ENCODE data around the gene EHF. TPM values are rescaled to one million over a fixed set of nuclear protein-coding genes. Genes with fewer than 3 reads are reported as not detected.

EHF gene
- total and polyA plus RNA-seq, 9 of the 15 experiments (the other 6 are each of a cell fraction or from before 2014, with no cell fraction given): 0.04 to 0.54 (median 0.37) TPM

DNA sequence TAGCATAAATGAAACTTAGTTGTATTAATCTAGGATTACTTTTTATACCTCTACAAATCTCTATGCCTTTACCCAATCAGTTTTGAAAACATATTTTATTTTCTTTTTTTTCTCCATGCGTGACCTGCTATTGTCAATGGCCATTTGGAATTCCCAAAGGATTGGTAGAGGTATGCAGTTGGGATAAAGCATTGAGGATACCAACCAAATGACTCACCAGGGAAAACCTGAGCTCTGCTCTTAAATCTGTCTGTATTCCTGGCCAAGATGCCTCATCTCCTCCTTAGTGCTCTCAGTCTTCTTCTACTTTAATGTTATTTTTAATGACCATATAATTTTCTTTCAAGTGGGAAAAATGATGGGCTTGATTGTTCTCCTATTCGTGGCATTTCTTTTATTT lies 61.9 kb downstream of the EHF start:
- Histone ChIP-seq H3K36me3 (ENCODE audit: control insufficient read depth, insufficient read depth, low read length) (no peaks in the 10 kb centered on the region), H3K9me3 (replicated peaks; ENCODE audit: control insufficient read depth, insufficient read depth, low read depth, low read length) (no peaks in the 10 kb centered on the region), H3K4me2 (ENCODE audit: insufficient read depth, low read length) (no peak overlapping the region), H4K20me1 (replicated peaks; ENCODE audit: control insufficient read depth, insufficient read depth, low read length) (no peaks in the 10 kb centered on the region), H3K9ac (ENCODE audit: insufficient read depth in 1 of 2, low read depth in 2 of 2, low read length in 2 of 2) (no peak overlapping the region), H3K4me3 (no peak overlapping the region), H3K4me1 (replicated peaks in 1 of 2; ENCODE audit: control insufficient read depth in 2 of 2, insufficient read depth in 2 of 2, low read length in 2 of 2) (no peaks in the 10 kb centered on the region; a peak in 3 of 5 replicates), H3K79me2 (ENCODE audit: control insufficient read depth, insufficient read depth, low read length) (no peaks in the 10 kb centered on the region), H3K9me1 (ENCODE audit: control insufficient read depth, insufficient read depth, low read length) (no peaks in the 10 kb centered on the region), H3K27ac (ENCODE audit: extremely low read depth, low read depth, low read length) (no peak overlapping the region), H2AFZ (ENCODE audit: low read depth, low read length) (no peak overlapping the region), H3K27me3 (ENCODE audit: control insufficient read depth in 2 of 2, insufficient read depth in 2 of 2, low read length in 2 of 2) (no peaks in the 10 kb centered on the region)
- ATAC-seq (no peak), FAIRE-seq (no peak), DNase-seq (ENCODE audit: extremely low read depth in 1 of 4, low spot score in 3 of 4) (no peak)
- POLR2A ChIA-PET: no interaction called here
- intact Hi-C loops (cut with micrococcal nuclease): no loop called here
- CTCF ChIA-PET (ENCODE audit: low intra/inter-chr PET ratio): no interaction called here
- WGBS (ENCODE audit: insufficient coverage, low coverage, missing lambda C conversion rate): 28% methylated on average over 2 of the region's 2 CpGs
- in situ Hi-C loops (cut with MboI): no loop called here
- no TSS peak for BruUV-seq (replicated peaks)
- TF ChIP-seq NELFE (IDR thresholded peaks at IDR 0.05; ENCODE audit: insufficient read depth, insufficient read length): no peak
- no peak for TF ChIP-seq JUN (IDR thresholded peaks at IDR 0.05; ENCODE audit: borderline replicate concordance, low read depth, low read length)
- no peak for TF ChIP-seq JUN (CRISPR knock-in tag; IDR thresholded peaks at IDR 0.05; ENCODE audit: borderline replicate concordance)
- no peak for TF ChIP-seq POLR2A (conservative IDR thresholded peaks at IDR 0.05)
- no peak for TF ChIP-seq TCF3 (CRISPR knock-in tag; IDR thresholded peaks at IDR 0.05)
- no peak for TF ChIP-seq TSC22D4 (tag; IDR thresholded peaks at IDR 0.05)
- TF ChIP-seq SMAD4 (CRISPR knock-in tag; conservative IDR thresholded peaks at IDR 0.05): no peak
- no peak for TF ChIP-seq ZBTB34 (CRISPR knock-in tag; IDR thresholded peaks at IDR 0.05)
- no peak for TF ChIP-seq PCBP2 (IDR thresholded peaks at IDR 0.05; ENCODE audit: low read depth, low read length, poor library complexity, severe bottlenecking)
- TF ChIP-seq, protein P1, sequence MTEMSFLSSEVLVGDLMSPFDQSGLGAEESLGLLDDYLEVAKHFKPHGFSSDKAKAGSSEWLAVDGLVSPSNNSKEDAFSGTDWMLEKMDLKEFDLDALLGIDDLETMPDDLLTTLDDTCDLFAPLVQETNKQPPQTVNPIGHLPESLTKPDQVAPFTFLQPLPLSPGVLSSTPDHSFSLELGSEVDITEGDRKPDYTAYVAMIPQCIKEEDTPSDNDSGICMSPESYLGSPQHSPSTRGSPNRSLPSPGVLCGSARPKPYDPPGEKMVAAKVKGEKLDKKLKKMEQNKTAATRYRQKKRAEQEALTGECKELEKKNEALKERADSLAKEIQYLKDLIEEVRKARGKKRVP (CRISPR knock-in tag; IDR thresholded peaks at IDR 0.05): no peak
- TF ChIP-seq BCLAF1 (IDR thresholded peaks at IDR 0.05; ENCODE audit: borderline replicate concordance in 1 of 2, control insufficient read depth in 1 of 2, low read depth in 2 of 2, low read length in 1 of 2): no peak
- TF ChIP-seq ZKSCAN3 (CRISPR knock-in tag; IDR thresholded peaks at IDR 0.05): no peak
- TF ChIP-seq ETS2 (tag; IDR thresholded peaks at IDR 0.05; ENCODE audit: borderline replicate concordance, poor library complexity, severe bottlenecking): no peak
- TF ChIP-seq, protein P2, sequence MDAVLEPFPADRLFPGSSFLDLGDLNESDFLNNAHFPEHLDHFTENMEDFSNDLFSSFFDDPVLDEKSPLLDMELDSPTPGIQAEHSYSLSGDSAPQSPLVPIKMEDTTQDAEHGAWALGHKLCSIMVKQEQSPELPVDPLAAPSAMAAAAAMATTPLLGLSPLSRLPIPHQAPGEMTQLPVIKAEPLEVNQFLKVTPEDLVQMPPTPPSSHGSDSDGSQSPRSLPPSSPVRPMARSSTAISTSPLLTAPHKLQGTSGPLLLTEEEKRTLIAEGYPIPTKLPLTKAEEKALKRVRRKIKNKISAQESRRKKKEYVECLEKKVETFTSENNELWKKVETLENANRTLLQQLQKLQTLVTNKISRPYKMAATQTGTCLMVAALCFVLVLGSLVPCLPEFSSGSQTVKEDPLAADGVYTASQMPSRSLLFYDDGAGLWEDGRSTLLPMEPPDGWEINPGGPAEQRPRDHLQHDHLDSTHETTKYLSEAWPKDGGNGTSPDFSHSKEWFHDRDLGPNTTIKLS (IDR thresholded peaks at IDR 0.05; ENCODE audit: borderline replicate concordance, low read depth): no peak
- TF ChIP-seq TFAP4 (CRISPR knock-in tag; IDR thresholded peaks at IDR 0.05; ENCODE audit: borderline replicate concordance): no peak

Measured in K562 (cell line).